ENCODE data around the gene BGLAP.

Gene BGLAP

GRCh38 chr1:156228501-156228900 lies 13.5 kb upstream of the BGLAP start:
- no peak for DNase-seq

GRCh38 chr1:156229809-156230472 lies 12.0 kb upstream of the BGLAP start:
- DNase-seq: no peak

GRCh38 chr1:156230473-156230837 lies 11.5 kb upstream of the BGLAP start:
- DNase-seq: no peak

DNA sequence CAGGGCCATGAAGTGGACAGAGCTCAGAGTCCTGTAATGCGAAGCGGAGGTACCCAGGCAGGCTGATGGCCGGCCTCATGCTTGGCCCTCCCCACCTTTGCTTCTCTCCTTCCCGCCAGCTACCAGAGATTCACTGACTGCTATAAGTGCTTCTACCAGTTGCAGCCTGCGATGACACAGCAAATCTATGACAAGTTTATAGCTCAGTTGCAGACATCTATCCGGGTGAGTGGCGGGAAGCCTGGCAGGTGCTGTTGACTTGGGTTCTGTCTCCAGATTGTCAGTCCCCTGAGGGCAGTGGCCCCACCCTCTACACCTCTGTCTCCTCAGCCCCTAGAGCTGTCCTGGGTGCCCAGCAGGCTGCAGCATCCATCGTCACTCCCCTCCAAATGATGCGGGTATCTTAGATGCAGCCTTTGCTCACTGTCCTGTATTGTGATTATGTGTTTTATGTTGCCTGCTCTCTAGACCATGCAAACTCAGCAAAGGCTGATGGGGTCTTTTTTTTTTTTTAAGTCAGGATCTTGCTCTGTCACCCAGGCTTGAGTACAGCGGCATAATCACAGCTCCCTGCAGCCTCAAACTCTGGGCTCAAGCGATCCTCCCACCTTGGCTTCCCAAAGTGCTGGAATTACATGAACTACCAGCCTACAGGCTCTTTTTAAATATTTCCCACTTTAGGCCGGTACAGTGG lies 9.6 kb upstream of the BGLAP start:
- DNase-seq: no peak

DNA sequence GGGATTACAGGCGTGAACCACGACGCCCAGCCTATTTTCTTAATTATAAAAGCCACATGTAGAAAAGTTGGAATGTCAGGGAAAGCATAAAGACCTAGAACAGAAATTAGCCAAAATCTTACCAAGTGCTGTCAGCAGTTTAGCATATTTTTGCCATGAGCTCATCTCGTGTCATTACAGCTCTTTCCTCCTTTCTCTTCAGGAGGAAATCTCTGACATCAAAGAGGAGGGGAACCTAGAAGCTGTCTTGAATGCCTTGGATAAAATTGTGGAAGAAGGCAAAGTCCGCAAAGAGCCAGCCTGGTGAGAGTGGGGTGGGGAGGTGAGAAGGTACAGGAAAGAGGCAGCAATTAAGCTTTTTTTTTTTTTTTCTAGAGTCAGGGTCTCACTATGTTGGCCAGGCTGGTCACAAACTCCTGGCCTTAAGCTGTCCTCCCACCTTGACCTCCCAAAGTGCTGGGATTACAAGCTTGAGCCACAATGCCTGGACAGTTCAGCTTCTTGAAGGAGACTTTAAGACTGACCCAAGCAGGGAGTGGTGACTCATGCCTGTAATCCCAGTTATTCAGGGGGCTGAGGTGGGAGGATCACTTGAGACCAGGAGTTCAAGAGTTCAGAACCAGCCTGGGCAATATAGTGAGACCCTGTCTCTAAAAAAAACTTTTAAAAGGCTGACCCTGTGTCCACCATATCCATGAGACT lies 8.4 kb upstream of the BGLAP start:
- no peak for DNase-seq

- no peak for DNase-seq
Measured at GRCh38 chr1:156236164-156236563, 5.8 kb upstream of the BGLAP start.

- no peak for DNase-seq
Measured at GRCh38 chr1:156238248-156238647, 3.7 kb upstream of the BGLAP start.

DNA sequence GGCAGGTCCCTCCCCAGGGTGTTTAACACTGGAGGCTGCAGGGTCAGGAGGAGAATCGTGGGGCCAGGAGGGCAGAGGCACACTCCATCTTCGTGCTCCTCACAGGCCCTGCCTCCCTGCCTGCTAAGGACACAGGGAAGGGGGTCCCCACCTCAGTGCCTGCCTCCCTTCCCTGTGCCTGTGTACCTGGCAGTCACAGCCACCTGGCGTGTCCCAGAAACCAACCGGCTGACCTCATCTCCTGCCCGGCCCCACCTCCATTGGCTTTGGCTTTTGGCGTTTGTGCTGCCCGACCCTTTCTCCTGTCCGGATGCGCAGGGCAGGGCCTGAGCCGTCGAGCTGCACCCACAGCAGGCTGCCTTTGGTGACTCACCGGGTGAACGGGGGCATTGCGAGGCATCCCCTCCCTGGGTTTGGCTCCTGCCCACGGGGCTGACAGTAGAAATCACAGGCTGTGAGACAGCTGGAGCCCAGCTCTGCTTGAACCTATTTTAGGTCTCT lies 623 bp upstream of the BGLAP start:
- DNase-seq: no peak

DNA sequence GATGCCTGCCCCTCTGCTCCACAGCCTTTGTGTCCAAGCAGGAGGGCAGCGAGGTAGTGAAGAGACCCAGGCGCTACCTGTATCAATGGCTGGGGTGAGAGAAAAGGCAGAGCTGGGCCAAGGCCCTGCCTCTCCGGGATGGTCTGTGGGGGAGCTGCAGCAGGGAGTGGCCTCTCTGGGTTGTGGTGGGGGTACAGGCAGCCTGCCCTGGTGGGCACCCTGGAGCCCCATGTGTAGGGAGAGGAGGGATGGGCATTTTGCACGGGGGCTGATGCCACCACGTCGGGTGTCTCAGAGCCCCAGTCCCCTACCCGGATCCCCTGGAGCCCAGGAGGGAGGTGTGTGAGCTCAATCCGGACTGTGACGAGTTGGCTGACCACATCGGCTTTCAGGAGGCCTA lies 754 bp downstream of the BGLAP start:
- DNase-seq: no peak

DNA sequence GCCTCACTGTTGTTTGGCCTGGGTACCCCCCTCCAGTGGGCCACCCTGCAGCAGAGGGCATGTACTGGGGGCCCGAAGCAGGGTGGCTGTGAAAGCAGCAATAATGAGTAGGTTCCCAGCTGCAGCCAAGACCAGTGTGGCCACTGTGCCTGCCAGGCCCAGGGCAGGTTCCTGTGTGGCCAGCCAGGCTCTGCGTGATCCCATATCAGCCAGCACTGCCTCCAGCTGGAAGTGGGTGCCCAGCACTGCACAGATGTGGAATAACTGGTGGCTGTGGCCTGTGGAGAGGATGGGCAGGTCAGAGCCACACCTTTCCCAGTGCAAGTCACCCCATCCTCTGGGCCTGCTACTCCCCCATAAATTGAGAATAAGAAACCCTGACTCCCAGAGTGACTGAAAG lies 2.1 kb downstream of the BGLAP start:
- DNase-seq: no peak

DNA sequence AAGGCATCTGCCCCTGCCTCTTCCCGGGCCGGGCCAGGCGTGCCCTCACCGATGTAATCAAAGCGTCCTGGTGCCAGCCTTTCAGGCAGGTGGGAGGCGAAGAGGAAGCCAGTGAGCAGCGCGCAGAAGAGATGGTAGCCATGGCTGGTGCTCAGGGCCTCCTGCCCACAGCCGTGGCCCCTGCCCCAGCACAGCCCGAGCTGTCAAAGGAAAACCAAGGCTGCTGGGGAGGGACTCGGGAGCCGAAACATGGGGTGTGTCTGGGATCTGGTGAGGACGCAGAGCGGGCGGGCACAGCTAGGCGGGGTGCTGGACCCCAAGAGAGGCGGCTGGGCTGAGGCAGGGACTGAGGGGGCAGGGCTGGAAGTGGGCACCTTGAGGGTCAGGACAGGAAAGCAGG lies 2.7 kb downstream of the BGLAP start:
- no peak for DNase-seq

DNA sequence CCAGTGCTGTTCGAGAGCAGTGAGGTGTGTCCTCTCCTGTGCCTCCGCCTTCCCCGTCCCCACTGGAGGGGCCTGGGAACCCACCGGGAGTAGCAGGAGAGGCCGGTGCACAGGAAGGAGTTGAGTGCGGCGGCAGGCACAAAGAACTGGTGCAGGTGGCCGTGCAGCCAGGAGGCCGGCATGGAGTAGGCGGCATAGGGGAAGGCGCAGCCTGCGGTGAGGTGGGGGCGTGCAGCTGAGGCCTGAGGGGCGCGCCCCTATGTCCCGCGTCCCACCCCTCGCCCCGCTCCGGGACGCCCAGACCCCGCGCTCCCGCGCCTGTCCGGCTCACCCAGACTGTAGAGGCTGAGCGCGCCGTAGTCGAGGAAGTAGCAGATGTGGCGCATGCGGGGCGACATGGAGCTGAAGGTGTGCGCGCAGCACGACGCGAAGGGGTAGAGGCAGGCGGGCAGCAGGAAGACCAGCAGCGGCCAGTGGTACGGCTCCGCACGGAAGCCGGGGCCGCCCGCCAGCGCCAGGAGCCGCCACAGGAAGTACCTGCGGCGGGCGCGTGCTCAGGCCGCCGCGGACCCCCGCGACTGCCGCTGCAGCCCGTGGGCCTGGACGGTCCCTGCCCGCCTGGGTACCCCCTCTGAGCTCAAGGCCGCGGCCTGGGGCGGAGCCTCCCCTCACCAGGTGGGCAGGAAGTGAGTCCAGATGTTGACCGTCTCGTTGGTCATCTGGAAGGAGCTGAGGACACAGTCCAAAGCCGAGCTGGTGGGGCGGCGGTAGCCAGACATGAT lies 3.7 kb downstream of the BGLAP start:
- peak; percentile 34 for DNase-seq

GRCh38 chr1:156246241-156246780 lies 4.3 kb downstream of the BGLAP start:
- no peak for DNase-seq

- DNase-seq: no peak
Measured at GRCh38 chr1:156246781-156247459, 4.9 kb downstream of the BGLAP start.

- DNase-seq: no peak
Measured at GRCh38 chr1:156247460-156248322, 5.7 kb downstream of the BGLAP start, which contains the start of gene PAQR6. Gene PAQR6 (minus strand): TSS chr1:156248056. CDS start chr1:156246731, 1,325 bp downstream.

DNA sequence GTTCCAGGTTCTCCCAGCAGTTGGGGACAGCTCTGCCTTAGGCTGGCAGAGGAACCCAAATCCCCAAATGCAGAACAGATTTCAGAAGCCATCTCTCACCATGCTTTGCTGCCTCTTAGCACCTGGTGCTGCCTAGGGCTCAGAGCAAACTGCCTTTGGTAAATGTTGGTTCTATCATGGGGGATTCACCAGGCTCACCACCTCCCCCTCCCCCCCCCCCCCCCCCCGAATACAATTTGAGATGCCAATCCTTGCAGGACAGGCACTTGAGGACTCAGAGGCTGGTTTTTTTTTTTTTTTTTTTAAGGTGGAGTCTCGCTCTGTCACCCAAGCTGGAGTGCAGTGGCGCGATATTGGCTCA lies 6.3 kb downstream of the BGLAP start:
- DNase-seq: no peak

- no peak for DNase-seq
Measured at GRCh38 chr1:156249593-156249992, 7.6 kb downstream of the BGLAP start.

DNA sequence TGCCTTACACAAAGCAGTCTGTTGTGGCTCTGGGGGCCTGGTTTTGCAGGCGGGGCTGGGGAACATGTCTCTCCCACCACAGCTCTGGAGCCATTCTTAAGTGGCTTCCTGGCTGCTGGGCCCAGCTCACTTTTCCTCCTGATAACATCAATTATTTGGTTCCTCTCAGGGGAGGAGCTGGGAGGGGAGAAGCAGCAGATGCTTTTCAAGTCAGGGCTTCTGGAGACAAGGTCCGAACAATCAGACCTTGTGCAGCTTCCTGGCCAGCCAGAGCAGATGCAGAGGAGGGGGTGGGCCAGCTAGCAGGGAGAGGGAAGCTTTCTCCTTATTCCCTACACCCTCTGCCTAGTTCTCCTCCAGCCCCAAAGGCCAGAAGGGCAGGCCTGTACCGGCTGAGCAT lies 9.5 kb downstream of the BGLAP start:
- no peak for DNase-seq

GRCh38 chr1:156253634-156254033 lies 11.7 kb downstream of the BGLAP start:
- DNase-seq: no peak

DNA sequence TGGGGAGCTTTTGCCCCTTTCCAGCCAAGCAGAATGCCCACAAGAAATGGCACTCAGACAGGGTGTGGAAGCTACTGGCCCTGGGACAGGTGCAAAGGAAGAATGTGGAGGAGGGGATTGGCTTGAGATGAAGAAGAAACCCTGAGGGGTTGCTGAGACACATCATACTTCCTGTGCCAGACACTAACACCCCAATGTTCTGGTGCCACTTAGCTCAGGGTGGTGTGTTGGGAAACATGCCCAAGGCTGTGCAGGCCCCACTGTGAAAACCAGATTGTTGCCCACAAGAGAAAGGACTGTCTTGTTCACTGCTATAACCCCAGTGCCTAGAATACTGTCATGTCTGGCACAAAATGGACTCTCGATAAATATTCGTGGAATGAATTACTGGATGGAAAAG lies 15.7 kb downstream of the BGLAP start:
- no peak for DNase-seq

GRCh38 chr1:156258859-156259258 lies 16.9 kb downstream of the BGLAP start:
- DNase-seq: no peak

All from NCI-H1105 treated with DMSO at 0.1 percent for 48 hours (cell line).